Ovary (tissue), 9 donors: Measurements from ENCODE around the gene COQ8A. TPM values are rescaled to one million over a fixed set of nuclear protein-coding genes. Genes with fewer than 3 reads are reported as not detected.
A peak's percentile ranks its signal among the peaks of the same experiment; 100 is the strongest.

Source experiments
- DNase-seq, 5 donors: peaks; one replicate each; pipeline ENCODE4 v3.0.0-alpha.2; 2019 to 2020
- H3K27ac ChIP-seq, 2 donors: fragments of 200-600 bp; one replicate each; pipeline versions ENCODE4 v1.5.1 to v1.8.0; 2019 to 2022
- H3K27me3 ChIP-seq: fragments of 200-600 bp; one replicate; pipeline ENCODE4 v1.8.0; 2022
- H3K36me3 ChIP-seq: fragments of 200-600 bp; sonication (generic); one replicate; pipeline ENCODE4 v1.5.1; 2019
- H3K4me1 ChIP-seq: one replicate; pipeline ENCODE4 v1.8.1; 2013; ENCODE audit warnings: mild to moderate bottlenecking, moderate library complexity; ENCODE audit not compliant: insufficient read depth
- H3K4me3 ChIP-seq: fragments of 200-600 bp; sonication (generic); one replicate; pipeline ENCODE4 v1.5.1; 2017
- H3K9me3 ChIP-seq, 2 donors: fragments of 200-600 bp in 1 of 2; sonication (generic) in 1 of 2; one replicate each; pipeline versions ENCODE4 v1.5.1 to v1.8.1; 2013 to 2019; ENCODE audit warnings: mild to moderate bottlenecking in 1 of 2, moderate library complexity in 1 of 2
- EP300 ChIP-seq: sonication (generic); formaldehyde crosslinking; IDR thresholded peaks from one replicate; pipeline ENCODE4 v1.6.1; 2017; ENCODE audit warnings: antibody characterized with exemption
- POLR2A ChIP-seq: fragments of 450-650 bp; IDR thresholded peaks from one replicate; pipeline ENCODE4 v1.6.1; 2017; ENCODE audit warnings: antibody characterized with exemption, mild to moderate bottlenecking, moderate library complexity
- WGBS, 3 donors: extraction: QIAGEN DNeasy Blood & Tissue Kit in 1 of 3; methylation state at CpG; one replicate each; pipeline versions ENCODE4 v1.1.5 to v1.1.7; 2013 to 2017; 5-methylcytosine and 5-hydroxymethylcytosine counted together
- intact Hi-C, 4 donors: fragments of 100-400 bp; cut with DNase I; formaldehyde crosslinking; loops; one replicate each; pipeline versions ENCODE4 v1.11.0 to v1.15.1; 2022 to 2023
- polyA plus RNA-seq, 2 donors: library from polyadenylated mRNA; stranded (reverse); fragments of 200-250 nt in 1 of 2; fragments of 350-450 nt in 1 of 2; fragmentation: Illumina TruSeq in 1 of 2; extraction: RNeasy Lipid Tissue Mini Kit (QIAGEN cat#74804) in 1 of 2; gene quantifications; one replicate each; pipeline ENCODE4 v1.2.3, GENCODE V29; 2013 to 2014
- total RNA-seq, 7 donors: library from RNA; depleted of rRNA in 2 of 7; stranded (reverse); fragments of >200 nt in 2 of 7; fragmentation: NEBNext Ultra II Directional in 3 of 7; extraction: Animal tissue kit (Norgen Biotek cat#: 25700) in 3 of 7; gene quantifications; one replicate each; pipeline versions ENCODE4 v1.1.0 to v1.2.4, GENCODE V29; 2016 to 2023
- TF ChIP-seq, protein P1 (sequence below), 3 donors: fragments of 450-650 bp in 2 of 3; fragments of 200-600 bp in 1 of 3; IDR thresholded peaks; one replicate each; pipeline versions ENCODE4 v1.5.1 to v1.8.0; 2016 to 2022; ENCODE audit warnings: antibody characterized with exemption in 3 of 3, mild to moderate bottlenecking in 1 of 3
- donor health status: DM: no; HTN: no; CAD: no; lungs with moderate emphysema.
- donor health status: DM: no; HTN: no; CAD: no.
- donor health status: Bipolar disorder and iron deficiency.
- donor health status: DM: yes; HTN: yes; CAD: no.
- donor health status: DM: no; HTN: no; CAD: no.
- donor health status: DM: yes; HTN: yes; CAD: no.

The COQ8A gene
- total and polyA plus RNA-seq, 9 donors = 37.4 to 101 (median 61.2) TPM

DNA sequence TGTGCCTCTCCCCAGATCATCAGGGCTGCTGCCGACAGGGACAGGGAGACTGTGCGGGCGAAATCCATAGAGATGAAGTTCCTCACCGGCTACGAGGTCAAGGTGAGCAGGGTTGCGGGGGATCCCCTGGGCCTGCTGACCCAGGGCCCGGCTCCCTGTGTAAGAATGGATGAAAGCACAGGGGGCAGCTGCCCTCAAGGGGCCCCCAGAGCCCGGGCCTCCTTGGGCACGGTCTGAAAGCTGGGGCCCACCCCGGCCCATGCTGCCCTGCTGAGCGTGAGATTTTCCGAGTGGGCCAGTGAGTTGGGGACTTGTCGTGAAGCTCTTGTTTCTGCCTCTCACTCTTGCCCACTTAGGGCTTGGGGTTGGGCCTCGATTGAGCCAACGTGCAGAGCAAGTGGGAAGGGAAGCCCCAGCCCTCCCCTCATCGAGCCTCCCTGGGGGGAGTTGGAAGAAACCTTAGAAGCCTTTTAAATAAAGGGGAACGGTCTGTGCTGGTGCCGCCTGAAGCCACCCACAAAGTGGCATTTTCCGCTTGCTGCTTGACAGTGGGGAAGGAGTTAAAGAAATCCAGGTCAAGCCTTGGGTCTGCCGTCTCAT is 45.2 kb downstream of the COQ8A start:
- Histone ChIP-seq H3K36me3 (no peaks in the 10 kb centered on the region), H3K27me3 (no peaks in the 10 kb centered on the region), H3K9me3 (no peaks in the 10 kb centered on the region), H3K27ac (no peak overlapping the region), H3K4me1 (peaks cover 3% of the 10 kb centered on the region), H3K4me3 (no peak overlapping the region)
- TF ChIP-seq POLR2A = no peak
- 85 to 86% (median 86%) methylated on average over 20 of the region's 20 CpGs for WGBS, 3 donors
- intact Hi-C loops = no loop called here
- no peak for DNase-seq

DNA sequence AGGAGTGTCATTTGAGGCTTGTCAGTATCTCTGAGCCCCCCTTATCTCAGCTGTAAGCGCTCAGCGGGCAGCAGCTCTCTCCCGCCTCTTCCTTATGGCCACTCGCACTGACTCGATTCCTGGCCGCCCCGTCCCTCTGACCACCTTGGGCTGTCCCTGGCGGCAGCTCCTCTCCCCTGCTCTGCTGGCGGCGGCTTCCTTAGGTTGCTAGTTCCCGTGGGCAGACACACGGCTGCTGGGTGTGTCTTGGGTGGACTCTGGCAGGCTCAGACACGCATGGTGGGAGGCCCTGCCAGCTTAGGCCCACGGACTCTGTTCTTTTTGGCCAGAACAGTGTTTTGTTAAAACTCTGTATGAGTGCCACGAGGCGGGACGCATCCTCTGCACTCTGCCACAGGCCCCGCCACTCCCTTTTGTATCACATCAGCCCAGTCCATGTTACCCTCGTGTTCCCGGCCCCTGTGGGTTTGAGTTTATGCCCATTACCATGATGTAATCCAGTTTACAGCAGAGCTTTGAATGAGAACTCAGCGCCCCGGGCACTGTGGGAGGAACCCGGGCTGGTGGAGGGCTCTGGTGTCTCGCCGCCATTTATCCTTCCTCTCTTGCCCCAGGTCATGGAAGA is 45.9 kb downstream of the COQ8A start:
- Histone ChIP-seq H3K27ac (no peak overlapping the region), H3K4me1 (peaks cover 6% of the 10 kb centered on the region), H3K27me3 (no peaks in the 10 kb centered on the region), H3K9me3 (no peaks in the 10 kb centered on the region), H3K36me3 (no peaks in the 10 kb centered on the region), H3K4me3 (no peak overlapping the region)
- 86 to 90% (median 86%) methylated on average over 25 of the region's 25 CpGs for WGBS, 3 donors
- TF ChIP-seq POLR2A = no peak
- TF ChIP-seq, protein P1, sequence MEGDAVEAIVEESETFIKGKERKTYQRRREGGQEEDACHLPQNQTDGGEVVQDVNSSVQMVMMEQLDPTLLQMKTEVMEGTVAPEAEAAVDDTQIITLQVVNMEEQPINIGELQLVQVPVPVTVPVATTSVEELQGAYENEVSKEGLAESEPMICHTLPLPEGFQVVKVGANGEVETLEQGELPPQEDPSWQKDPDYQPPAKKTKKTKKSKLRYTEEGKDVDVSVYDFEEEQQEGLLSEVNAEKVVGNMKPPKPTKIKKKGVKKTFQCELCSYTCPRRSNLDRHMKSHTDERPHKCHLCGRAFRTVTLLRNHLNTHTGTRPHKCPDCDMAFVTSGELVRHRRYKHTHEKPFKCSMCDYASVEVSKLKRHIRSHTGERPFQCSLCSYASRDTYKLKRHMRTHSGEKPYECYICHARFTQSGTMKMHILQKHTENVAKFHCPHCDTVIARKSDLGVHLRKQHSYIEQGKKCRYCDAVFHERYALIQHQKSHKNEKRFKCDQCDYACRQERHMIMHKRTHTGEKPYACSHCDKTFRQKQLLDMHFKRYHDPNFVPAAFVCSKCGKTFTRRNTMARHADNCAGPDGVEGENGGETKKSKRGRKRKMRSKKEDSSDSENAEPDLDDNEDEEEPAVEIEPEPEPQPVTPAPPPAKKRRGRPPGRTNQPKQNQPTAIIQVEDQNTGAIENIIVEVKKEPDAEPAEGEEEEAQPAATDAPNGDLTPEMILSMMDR (IDR thresholded peaks at IDR 0.05) = no peak
- TF ChIP-seq EP300 = no peak
- intact Hi-C loops = no loop called here
- peak in 1 of 5 donors; percentile 20 for DNase-seq

DNA sequence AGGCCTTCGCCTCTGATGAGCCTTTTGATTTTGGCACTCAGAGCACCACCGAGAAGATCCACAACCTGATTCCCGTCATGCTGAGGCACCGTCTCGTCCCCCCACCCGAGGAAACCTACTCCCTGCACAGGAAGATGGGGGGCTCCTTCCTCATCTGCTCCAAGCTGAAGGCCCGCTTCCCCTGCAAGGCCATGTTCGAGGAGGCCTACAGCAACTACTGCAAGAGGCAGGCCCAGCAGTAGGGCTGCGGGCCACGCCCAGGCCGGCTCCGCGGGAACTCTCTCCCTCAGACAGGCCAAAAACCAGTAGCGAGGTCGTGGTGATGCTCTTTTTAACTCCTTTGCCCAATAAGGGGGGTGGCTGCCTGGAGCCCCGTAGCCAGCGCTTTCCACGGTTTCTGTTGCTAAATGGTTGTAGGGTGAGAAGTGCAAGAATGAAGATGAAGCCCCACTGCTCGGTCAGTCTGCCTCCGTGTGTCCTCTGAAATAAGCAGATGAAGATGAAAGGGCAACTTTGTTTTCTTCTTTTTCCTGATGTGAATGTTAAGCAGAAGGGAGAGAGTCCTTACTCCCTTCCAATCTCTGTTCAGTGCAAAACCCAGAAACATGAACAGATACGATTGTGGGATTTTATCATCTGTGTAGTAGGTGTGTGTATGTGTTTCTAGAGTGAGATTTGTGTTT is 46.5 kb downstream of the COQ8A start:
- Histone ChIP-seq H3K9me3 (no peaks in the 10 kb centered on the region), H3K27ac (no peak overlapping the region), H3K27me3 (no peaks in the 10 kb centered on the region), H3K4me1 (peaks cover 6% of the 10 kb centered on the region), H3K36me3 (no peaks in the 10 kb centered on the region), H3K4me3 (no peak overlapping the region)
- no peak for TF ChIP-seq EP300
- TF ChIP-seq POLR2A = no peak
- TF ChIP-seq, protein P1 (IDR thresholded peaks at IDR 0.05) = no peak
- intact Hi-C loops = no loop called here
- peak in 1 of 5 donors; percentile 15 for DNase-seq
- 79 to 83% (median 82%) methylated on average over 21 of the region's 21 CpGs for WGBS, 3 donors

DNA sequence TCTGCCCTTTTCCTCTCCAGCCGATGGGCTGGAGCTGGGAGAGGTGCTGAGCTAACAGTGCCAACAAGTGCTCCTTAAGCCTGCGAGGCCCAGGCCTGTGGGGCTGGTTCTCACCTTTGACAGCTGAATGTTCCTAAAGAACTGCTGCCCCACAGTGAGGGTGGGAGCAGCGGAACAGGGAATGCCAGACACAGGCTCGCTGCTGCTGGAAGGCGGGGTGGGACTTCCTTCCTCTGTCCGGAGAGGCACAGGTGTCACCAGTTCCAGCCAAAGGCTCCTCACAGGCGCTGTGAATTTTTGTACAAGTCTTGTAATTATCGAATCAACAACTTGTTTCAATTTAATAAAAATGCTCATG is 47.1 kb downstream of the COQ8A start:
- no peaks in the 10 kb centered on the region for H3K9me3 ChIP-seq

More for the DNA sequence above, 47.1 kb downstream of the COQ8A start:
- Histone ChIP-seq H3K27me3 (no peaks in the 10 kb centered on the region), H3K27ac (no peak overlapping the region), H3K36me3 (no peaks in the 10 kb centered on the region), H3K4me3 (no peak overlapping the region), H3K4me1 (peaks cover 6% of the 10 kb centered on the region)
- 65 to 88% (median 81%) methylated on average over 8 of the region's 8 CpGs for WGBS, 3 donors
- intact Hi-C loops = no loop called here
- no peak for DNase-seq
- TF ChIP-seq EP300 = no peak
- TF ChIP-seq, protein P1 (IDR thresholded peaks at IDR 0.05) = no peak
- no peak for TF ChIP-seq POLR2A
